ENCODE data around the gene RASAL3.

- TF ChIP-seq PAX5 (IDR thresholded peaks at IDR 0.05; ENCODE audit: insufficient read depth, low read length, severe bottlenecking): no peak
- no peak for TF ChIP-seq POLR2A (IDR thresholded peaks at IDR 0.05; ENCODE audit: low read depth, low read length)
- no peak for TF ChIP-seq POLR2AphosphoS5 (IDR thresholded peaks at IDR 0.05; ENCODE audit: low read depth, low read length)
These were observed 43.0 kb upstream of the RASAL3 start for GRCh38 chr19:15507068-15508034.
